HEK293T (cell line): ENCODE results near the gene SGK2.

ENCODE experiments used
- ELF4 ChIP-seq: fragments of 450-650 bp; IDR thresholded peaks from 2 replicates; pipeline ENCODE4 v1.6.1; 2017; ENCODE audit warnings: antibody characterized with exemption
- FOXK2 ChIP-seq: fragments of 450-650 bp; IDR thresholded peaks from 2 replicates; pipeline ENCODE4 v1.6.1; 2016; ENCODE audit warnings: mild to moderate bottlenecking
- FOXM1 ChIP-seq: fragments of 450-650 bp; IDR thresholded peaks from 2 replicates; pipeline ENCODE4 v1.6.1; 2017; ENCODE audit warnings: mild to moderate bottlenecking, borderline replicate concordance
- HDGF ChIP-seq: fragments of 450-650 bp; IDR thresholded peaks from 2 replicates; pipeline ENCODE4 v1.6.1; 2017; ENCODE audit warnings: antibody characterized with exemption, borderline replicate concordance
- SP1 ChIP-seq: fragments of 450-650 bp; IDR thresholded peaks from 2 replicates; pipeline ENCODE4 v1.6.1; 2017
- SUZ12 ChIP-seq: fragments of 450-650 bp; IDR thresholded peaks from 2 replicates; pipeline ENCODE4 v1.6.1; 2016; ENCODE audit warnings: mild to moderate bottlenecking

GRCh38 chr20:43539975-43540672 lies 18.7 kb upstream of the SGK2 start:
- no peak for TF ChIP-seq FOXM1
- no peak for TF ChIP-seq SUZ12
- TF ChIP-seq FOXK2 = no peak
- TF ChIP-seq SP1 = no peak
- TF ChIP-seq ELF4 = no peak
- TF ChIP-seq HDGF = no peak
